ENCODE results near the gene MCRS1. TPM values are rescaled to one million over a fixed set of nuclear protein-coding genes. Genes with fewer than 3 reads are reported as not detected.
A peak's percentile ranks its signal among the peaks of the same experiment; 100 is the strongest.

Gene MCRS1
- polyA plus RNA-seq, 3 donors: 50.3 to 88.8 (median 52.3) TPM

DNA sequence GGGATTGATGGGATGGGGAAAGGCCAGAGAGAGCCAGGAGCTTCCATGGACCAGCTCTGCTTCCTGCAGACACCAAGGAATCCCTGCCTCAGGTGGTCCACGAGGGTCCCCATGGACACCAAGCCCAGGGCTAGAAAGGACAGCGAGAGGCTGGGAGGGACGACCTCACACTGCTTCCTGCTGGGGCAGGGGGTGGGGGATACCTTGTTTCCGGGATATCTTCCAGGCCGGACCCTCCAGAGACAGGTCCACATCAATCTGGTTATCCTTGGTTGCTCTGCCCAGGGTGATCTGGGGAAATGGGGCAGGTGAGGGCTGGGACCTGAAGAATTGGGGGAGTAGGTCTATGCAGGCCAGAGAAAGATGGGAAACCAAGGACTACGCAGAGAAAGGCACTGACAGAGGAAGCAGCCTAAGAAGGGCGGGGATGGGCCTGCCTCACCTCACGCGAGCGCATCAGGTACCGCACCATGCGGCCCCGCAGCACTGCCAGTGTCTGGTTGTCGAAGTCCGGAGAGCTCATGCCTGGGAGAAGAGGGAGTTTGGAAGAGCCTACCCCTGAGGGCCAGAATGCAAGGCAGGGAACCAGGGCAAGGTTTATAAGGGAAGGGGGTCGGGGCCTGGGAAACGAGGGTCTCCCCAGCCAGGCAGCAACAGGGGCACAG lies 8.8 kb downstream of the MCRS1 start:
- TF ChIP-seq, protein P1, sequence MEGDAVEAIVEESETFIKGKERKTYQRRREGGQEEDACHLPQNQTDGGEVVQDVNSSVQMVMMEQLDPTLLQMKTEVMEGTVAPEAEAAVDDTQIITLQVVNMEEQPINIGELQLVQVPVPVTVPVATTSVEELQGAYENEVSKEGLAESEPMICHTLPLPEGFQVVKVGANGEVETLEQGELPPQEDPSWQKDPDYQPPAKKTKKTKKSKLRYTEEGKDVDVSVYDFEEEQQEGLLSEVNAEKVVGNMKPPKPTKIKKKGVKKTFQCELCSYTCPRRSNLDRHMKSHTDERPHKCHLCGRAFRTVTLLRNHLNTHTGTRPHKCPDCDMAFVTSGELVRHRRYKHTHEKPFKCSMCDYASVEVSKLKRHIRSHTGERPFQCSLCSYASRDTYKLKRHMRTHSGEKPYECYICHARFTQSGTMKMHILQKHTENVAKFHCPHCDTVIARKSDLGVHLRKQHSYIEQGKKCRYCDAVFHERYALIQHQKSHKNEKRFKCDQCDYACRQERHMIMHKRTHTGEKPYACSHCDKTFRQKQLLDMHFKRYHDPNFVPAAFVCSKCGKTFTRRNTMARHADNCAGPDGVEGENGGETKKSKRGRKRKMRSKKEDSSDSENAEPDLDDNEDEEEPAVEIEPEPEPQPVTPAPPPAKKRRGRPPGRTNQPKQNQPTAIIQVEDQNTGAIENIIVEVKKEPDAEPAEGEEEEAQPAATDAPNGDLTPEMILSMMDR (IDR thresholded peaks at IDR 0.05): no peak
- H3K27ac Mint-ChIP-seq: peak overlapping the region in 2 of 7 donors; percentile 47 to 74
- peaks cover 79 to 87% of the 10 kb centered on the region in 2 donors for H3K36me3 ChIP-seq (replicated peaks in 1 of 2; ENCODE audit: control insufficient read depth in 1 of 2, insufficient read depth in 2 of 2, low read length in 2 of 2)

DNA sequence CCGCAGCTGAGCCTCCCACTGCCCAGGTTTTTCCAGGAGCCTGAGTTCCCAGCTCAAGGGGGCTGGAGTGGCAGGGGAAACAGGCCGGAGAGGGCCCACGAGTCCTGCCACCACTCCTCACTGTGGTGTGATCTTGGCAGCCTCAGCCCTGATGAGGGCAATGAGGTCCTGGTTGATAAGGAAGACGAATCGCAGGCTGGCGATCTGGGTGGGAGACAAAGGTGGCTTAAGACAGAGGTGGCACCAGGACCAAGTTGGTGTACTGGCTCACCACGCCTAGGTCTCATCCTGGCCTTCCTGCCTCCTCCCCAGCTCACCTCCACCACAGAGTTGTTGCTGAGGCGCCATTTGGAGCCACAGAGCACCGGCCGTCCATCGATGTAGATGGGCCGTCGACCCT lies 9.4 kb downstream of the MCRS1 start:
- no peaks in the 10 kb centered on the region for H3K79me2 ChIP-seq (ENCODE audit: insufficient read depth, low read length)
- H3K36me3 ChIP-seq (replicated peaks in 1 of 2; ENCODE audit: control insufficient read depth in 1 of 2, insufficient read depth in 2 of 2, low read length in 2 of 2): peaks cover 73 to 81% of the 10 kb centered on the region in 2 donors
- Mint-ChIP-seq H3K9me3 (no peaks in the 10 kb centered on the region), H3K4me1 (no peaks in the 10 kb centered on the region), H3K4me3 (no peak overlapping the region), H3K27ac (no peak overlapping the region), H3K27me3 (ENCODE audit: low read depth in 3 of 3) (peaks cover 0 to 4% (median 1%) of the 10 kb centered on the region in 3 donors), H3K36me3 (peaks cover 63 to 74% of the 10 kb centered on the region in 2 donors)
- no peak overlapping the region for H3K4me2 ChIP-seq (replicated peaks; ENCODE audit: extremely low read depth, low read length, poor library complexity, severe bottlenecking)
- H3K4me3 ChIP-seq (replicated peaks in 1 of 3; ENCODE audit: low read depth in 2 of 3, low read length in 3 of 3): no peak overlapping the region
- WGBS (ENCODE audit: insufficient coverage): 97% methylated on average over 8 of the region's 13 CpGs
- no peaks in the 10 kb centered on the region for H3K27me3 ChIP-seq (ENCODE audit: control insufficient read depth in 2 of 2, insufficient read depth in 2 of 2, low read length in 2 of 2)
- H3K9me3 ChIP-seq (replicated peaks in 1 of 2; ENCODE audit: control insufficient read depth in 1 of 2, insufficient read depth in 1 of 2, low read length in 2 of 2): no peaks in the 10 kb centered on the region
- no peak for DNase-seq
- TF ChIP-seq, protein P1 (IDR thresholded peaks at IDR 0.05): no peak
- H3K27ac ChIP-seq (ENCODE audit: low read depth in 1 of 2, low read length in 2 of 2): no peak overlapping the region
- H4K20me1 ChIP-seq (ENCODE audit: insufficient read depth, low read length): no peaks in the 10 kb centered on the region
- H3K9ac ChIP-seq (ENCODE audit: insufficient read depth, low read length, poor library complexity, severe bottlenecking): no peak overlapping the region
- no peak overlapping the region for H2AFZ ChIP-seq (ENCODE audit: insufficient read depth, low read depth, low read length, poor library complexity, severe bottlenecking)
- intact Hi-C loops (cut with micrococcal nuclease): no loop called here
- H3K4me1 ChIP-seq (ENCODE audit: control insufficient read depth in 1 of 2, insufficient read depth in 2 of 2, low read length in 2 of 2): no peaks in the 10 kb centered on the region

More for the DNA sequence above, 8.8 kb downstream of the MCRS1 start:
- no peaks in the 10 kb centered on the region for H3K79me2 ChIP-seq (ENCODE audit: insufficient read depth, low read length)
- no peak overlapping the region for H3K27ac ChIP-seq (ENCODE audit: low read depth in 1 of 2, low read length in 2 of 2)
- H3K4me3 ChIP-seq (replicated peaks in 1 of 3; ENCODE audit: low read depth in 2 of 3, low read length in 3 of 3): no peak overlapping the region
- Mint-ChIP-seq H3K9me3 (no peaks in the 10 kb centered on the region), H3K27me3 (ENCODE audit: low read depth in 3 of 3) (peaks cover 0 to 3% (median under 1%) of the 10 kb centered on the region in 3 donors), H3K4me1 (no peaks in the 10 kb centered on the region), H3K4me3 (no peak overlapping the region), H3K36me3 (peaks cover 69 to 80% of the 10 kb centered on the region in 2 donors)
- no peak for DNase-seq
- no peaks in the 10 kb centered on the region for H3K9me3 ChIP-seq (replicated peaks in 1 of 2; ENCODE audit: control insufficient read depth in 1 of 2, insufficient read depth in 1 of 2, low read length in 2 of 2)
- H3K4me2 ChIP-seq (replicated peaks; ENCODE audit: extremely low read depth, low read length, poor library complexity, severe bottlenecking): no peak overlapping the region
- over 99% methylated on average over 14 of the region's 17 CpGs for WGBS (ENCODE audit: insufficient coverage)
- no peak overlapping the region for H3K9ac ChIP-seq (ENCODE audit: insufficient read depth, low read length, poor library complexity, severe bottlenecking)
- no peak overlapping the region for H2AFZ ChIP-seq (ENCODE audit: insufficient read depth, low read depth, low read length, poor library complexity, severe bottlenecking)
- H3K27me3 ChIP-seq (ENCODE audit: control insufficient read depth in 2 of 2, insufficient read depth in 2 of 2, low read length in 2 of 2): no peaks in the 10 kb centered on the region
- intact Hi-C loops (cut with micrococcal nuclease): no loop called here
- no peaks in the 10 kb centered on the region for H3K4me1 ChIP-seq (ENCODE audit: control insufficient read depth in 1 of 2, insufficient read depth in 2 of 2, low read length in 2 of 2)
- H4K20me1 ChIP-seq (ENCODE audit: insufficient read depth, low read length): peaks cover 2% of the 10 kb centered on the region
